Bronchial epithelial cell (primary cell): ENCODE measurements around the gene HCFC1. TPM values are rescaled to one million over a fixed set of nuclear protein-coding genes. Genes with fewer than 3 reads are reported as not detected.

Source experiments
- DNase-seq: peaks from one replicate; pipeline ENCODE4 v3.0.0-alpha.2; 2010; ENCODE audit warnings: low read depth
- FAIRE-seq: peaks from 2 replicates; lab custom pipeline; 2011; peaks lifted over from hg19 to GRCh38; lab: Jason Lieb, UNC
- H3K27me3 ChIP-seq: 2 replicates; pipeline ENCODE4 v1.5.1; 2011; ENCODE audit warnings: low read length; ENCODE audit not compliant: control insufficient read depth, insufficient read depth
- H3K36me3 ChIP-seq: 2 replicates; pipeline ENCODE4 v1.5.1; 2011; ENCODE audit warnings: low read length; ENCODE audit not compliant: control insufficient read depth, insufficient read depth
- H3K4me3 ChIP-seq: 2 replicates; pipeline ENCODE4 v1.5.1; 2011; ENCODE audit warnings: mild to moderate bottlenecking, low read depth, low read length, control low read depth
- total RNA-seq: library from RNA; depleted of rRNA; stranded (reverse); fragments of >200 nt; gene quantifications from 2 replicates; pipeline ENCODE4 v1.2.1, GENCODE V29; 2014
- TF ChIP-seq, protein P1 (sequence below): IDR thresholded peaks from 2 replicates; pipeline ENCODE4 v1.5.1; 2011; ENCODE audit warnings: mild to moderate bottlenecking, moderate library complexity, low read length, control low read depth, inconsistent platforms; ENCODE audit not compliant: insufficient read depth, severe bottlenecking

Gene HCFC1
- total RNA-seq, 1 donor from 2014 or later, result 5.5 TPM

DNA sequence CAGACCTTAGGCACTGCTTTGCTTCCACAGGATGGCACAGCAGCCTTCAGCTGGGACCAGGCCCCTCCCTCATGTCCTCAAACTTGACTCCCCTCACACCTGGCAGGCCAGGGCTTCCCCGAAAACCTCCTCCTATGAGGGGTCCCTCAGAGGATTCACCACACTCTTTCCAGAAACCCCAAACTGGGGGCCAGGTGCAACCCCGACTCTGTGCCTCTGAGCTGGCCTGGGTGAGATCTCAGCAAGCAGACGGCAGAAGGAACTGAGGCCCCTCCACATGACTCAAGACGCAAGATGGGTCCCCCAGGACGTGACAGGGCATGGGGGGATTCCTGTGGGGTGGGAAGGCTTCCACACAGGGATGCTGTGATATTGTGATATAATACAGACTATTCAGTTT, 6.2 kb downstream of the HCFC1 start:
- Histone ChIP-seq H3K27me3 (no peaks in the 10 kb centered on the region), H3K4me3 (no peak overlapping the region), H3K36me3 (peaks cover 11% of the 10 kb centered on the region)
- DNase-seq (no peak), FAIRE-seq (no peak)
- TF ChIP-seq, protein P1, sequence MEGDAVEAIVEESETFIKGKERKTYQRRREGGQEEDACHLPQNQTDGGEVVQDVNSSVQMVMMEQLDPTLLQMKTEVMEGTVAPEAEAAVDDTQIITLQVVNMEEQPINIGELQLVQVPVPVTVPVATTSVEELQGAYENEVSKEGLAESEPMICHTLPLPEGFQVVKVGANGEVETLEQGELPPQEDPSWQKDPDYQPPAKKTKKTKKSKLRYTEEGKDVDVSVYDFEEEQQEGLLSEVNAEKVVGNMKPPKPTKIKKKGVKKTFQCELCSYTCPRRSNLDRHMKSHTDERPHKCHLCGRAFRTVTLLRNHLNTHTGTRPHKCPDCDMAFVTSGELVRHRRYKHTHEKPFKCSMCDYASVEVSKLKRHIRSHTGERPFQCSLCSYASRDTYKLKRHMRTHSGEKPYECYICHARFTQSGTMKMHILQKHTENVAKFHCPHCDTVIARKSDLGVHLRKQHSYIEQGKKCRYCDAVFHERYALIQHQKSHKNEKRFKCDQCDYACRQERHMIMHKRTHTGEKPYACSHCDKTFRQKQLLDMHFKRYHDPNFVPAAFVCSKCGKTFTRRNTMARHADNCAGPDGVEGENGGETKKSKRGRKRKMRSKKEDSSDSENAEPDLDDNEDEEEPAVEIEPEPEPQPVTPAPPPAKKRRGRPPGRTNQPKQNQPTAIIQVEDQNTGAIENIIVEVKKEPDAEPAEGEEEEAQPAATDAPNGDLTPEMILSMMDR, result no peak

DNA sequence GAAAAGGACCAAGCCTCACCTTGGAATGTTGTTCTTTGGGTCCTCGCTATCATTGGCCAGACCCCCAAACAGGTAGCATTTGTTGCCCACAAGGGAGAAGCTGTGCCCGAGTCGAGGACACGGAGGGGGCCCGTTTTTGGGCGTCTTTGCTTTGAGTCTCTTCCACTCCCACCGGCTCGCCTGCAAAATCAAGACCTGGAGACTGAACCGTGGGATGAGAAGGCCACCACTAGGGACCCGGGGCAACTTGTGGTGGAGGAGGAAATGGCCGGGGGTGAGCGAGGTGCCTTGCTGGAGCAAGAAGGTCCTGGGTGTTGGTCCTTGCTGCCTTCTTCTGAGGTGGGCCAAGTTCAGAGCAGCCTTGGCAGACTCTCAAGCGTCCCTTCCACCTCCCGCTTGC, 7.5 kb downstream of the HCFC1 start:
- FAIRE-seq (no peak), DNase-seq (no peak)
- TF ChIP-seq, protein P1, result no peak
- peaks cover 11% of the 10 kb centered on the region for H3K36me3 ChIP-seq
- no peak overlapping the region for H3K4me3 ChIP-seq
- no peaks in the 10 kb centered on the region for H3K27me3 ChIP-seq

DNA sequence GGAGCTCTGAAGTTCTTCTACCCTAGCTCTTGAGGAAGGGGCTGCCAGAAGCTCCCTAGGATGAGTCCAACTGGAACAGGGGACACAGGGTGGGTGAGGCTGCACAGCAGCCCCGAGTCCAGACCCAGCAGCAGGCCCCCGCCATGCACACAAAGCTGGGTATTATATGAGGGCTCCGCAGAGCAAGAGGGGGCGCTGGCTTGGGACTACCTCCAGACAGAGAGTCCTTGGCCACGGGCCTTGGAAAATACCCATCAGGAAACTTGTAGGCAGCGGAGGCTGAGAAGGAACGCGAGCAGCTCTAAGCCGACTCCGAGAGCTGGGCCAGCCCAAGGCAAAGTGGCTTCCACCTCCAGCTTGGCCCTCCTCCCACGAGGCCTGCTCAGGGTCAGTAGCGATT, 8.1 kb downstream of the HCFC1 start:
- TF ChIP-seq, protein P1, result no peak
- DNase-seq (no peak), FAIRE-seq (no peak)
- Histone ChIP-seq H3K4me3 (no peak overlapping the region), H3K36me3 (peaks cover 11% of the 10 kb centered on the region), H3K27me3 (no peaks in the 10 kb centered on the region)

DNA sequence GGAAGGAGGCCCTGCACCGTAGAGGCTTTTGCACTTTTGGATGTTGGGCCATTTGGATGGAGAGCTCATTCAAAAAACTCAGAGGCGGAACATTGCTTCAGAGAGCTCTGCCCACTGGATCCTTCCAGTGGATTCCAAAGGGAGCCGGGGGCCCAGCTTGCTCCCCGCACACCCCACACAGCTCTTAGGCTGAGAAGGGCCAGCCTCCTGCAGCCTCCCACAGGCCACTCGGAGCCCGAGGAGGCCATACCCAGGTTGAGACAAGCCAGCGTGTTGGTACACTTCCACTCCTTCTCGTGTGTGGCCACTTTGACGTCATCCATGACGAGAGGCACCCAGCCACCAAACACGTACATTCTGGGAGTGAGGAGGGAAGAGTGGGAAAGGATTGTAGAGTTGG, 10.3 kb downstream of the HCFC1 start:
- Histone ChIP-seq H3K36me3 (peaks cover 16% of the 10 kb centered on the region), H3K27me3 (no peaks in the 10 kb centered on the region), H3K4me3 (no peak overlapping the region)
- no peak for DNase-seq
- TF ChIP-seq, protein P1, result no peak
- FAIRE-seq, result no peak

DNA sequence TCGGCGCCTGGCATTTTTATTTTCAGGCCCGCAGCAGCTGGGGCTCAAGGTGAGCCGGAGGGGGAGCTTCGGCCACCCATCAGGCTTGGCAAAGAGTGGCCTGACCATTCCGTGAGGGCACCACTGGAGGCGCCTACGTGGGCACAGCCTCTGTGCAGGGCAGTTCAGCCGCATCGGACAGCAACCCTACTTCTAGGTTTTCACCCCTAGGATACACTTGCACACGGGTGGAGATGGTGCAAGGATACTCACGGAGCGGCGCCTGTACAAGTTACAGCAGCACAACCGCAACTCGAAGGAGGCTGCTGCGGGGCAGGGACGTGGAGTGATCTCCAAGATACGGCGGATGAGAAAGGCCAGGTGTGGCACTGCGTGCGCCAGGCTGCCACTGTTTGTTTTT, 10.8 kb downstream of the HCFC1 start:
- no peaks in the 10 kb centered on the region for H3K27me3 ChIP-seq
- peaks cover 17% of the 10 kb centered on the region for H3K36me3 ChIP-seq
- TF ChIP-seq, protein P1, result no peak
- FAIRE-seq (no peak), DNase-seq (no peak)
- H3K4me3 ChIP-seq, result no peak overlapping the region

DNA sequence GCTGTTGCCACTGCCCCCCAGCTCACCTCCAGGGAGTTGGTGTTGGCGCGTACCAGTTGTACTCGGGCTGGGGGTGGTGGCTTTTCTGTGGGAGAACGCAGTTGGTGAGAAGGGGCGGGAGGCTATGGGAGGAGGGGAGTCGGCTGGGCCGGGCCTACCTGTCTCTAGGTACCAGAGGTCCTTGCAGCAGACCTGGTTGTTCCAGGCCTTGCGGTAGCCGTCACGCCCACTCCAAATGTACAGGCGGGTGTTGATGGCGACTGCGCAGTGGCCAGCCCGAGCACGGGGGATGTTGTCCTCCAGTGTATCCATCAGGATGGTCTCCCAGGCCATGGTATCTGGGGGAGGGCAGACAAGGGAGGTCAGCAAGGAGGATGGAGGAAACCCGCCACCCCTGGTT, 11.5 kb downstream of the HCFC1 start:
- Histone ChIP-seq H3K36me3 (peaks cover 17% of the 10 kb centered on the region), H3K4me3 (no peak overlapping the region), H3K27me3 (no peaks in the 10 kb centered on the region)
- DNase-seq, result no peak
- TF ChIP-seq, protein P1, result no peak
- FAIRE-seq, result no peak
